ENCODE measurements around the gene TM9SF1. TPM values are rescaled to one million over a fixed set of nuclear protein-coding genes. Genes with fewer than 3 reads are reported as not detected.

The TM9SF1 gene
- total and polyA plus RNA-seq, 7 donors: 7.9 to 37.2 (median 33.5) TPM

- intact Hi-C loops (cut with DNase I): no loop called here
These were observed 10.9 kb downstream of the TM9SF1 start for GRCh38 chr14:24184104-24184970.

GRCh38 chr14:24183014-24183481, 12.2 kb downstream of the TM9SF1 start:
- intact Hi-C loops (cut with DNase I): no loop called here
- peaks cover 0 to 74% (median 42%) of the 10 kb centered on the region in 4 donors for H3K36me3 ChIP-seq
- peaks cover 0 to 32% (median 30%) of the 10 kb centered on the region in 4 donors for H3K4me1 ChIP-seq
- WGBS, 2 donors: 95% methylated on average over 15 of the region's 15 CpGs
- H3K27me3 ChIP-seq: no peaks in the 10 kb centered on the region
- H3K4me3 ChIP-seq: no peak overlapping the region
- DNase-seq: no peak
- TF ChIP-seq CTCF (IDR thresholded peaks at IDR 0.05): no peak
- TF ChIP-seq POLR2AphosphoS5 (IDR thresholded peaks at IDR 0.05): no peak
- TF ChIP-seq POLR2A (IDR thresholded peaks at IDR 0.05): no peak
- no peak for TF ChIP-seq EP300 (IDR thresholded peaks at IDR 0.05)
- H3K9me3 ChIP-seq: no peaks in the 10 kb centered on the region
- no peak overlapping the region for H3K27ac ChIP-seq

More at GRCh38 chr14:24184104-24184970, 10.9 kb downstream of the TM9SF1 start:
- TF ChIP-seq POLR2AphosphoS5 (IDR thresholded peaks at IDR 0.05): no peak
- TF ChIP-seq EP300 (IDR thresholded peaks at IDR 0.05): no peak
- TF ChIP-seq CTCF (IDR thresholded peaks at IDR 0.05): no peak
- TF ChIP-seq POLR2A (IDR thresholded peaks at IDR 0.05): no peak
- Histone ChIP-seq H3K4me1 (peaks cover 0 to 38% (median 33%) of the 10 kb centered on the region in 4 donors), H3K27me3 (no peaks in the 10 kb centered on the region), H3K27ac (no peak overlapping the region), H3K4me3 (no peak overlapping the region), H3K36me3 (peaks cover 0 to 64% (median 36%) of the 10 kb centered on the region in 4 donors), H3K9me3 (no peaks in the 10 kb centered on the region)
- 89 to 91% methylated on average over 19 of the region's 19 CpGs for WGBS, 2 donors
- no peak for DNase-seq

- no peaks in the 10 kb centered on the region for H3K9me3 ChIP-seq
- H3K27me3 ChIP-seq: no peaks in the 10 kb centered on the region
- peak overlapping the region in 2 of 4 donors; percentile 88 to 93 for H3K27ac ChIP-seq
- peaks cover 0 to 25% (median 22%) of the 10 kb centered on the region in 4 donors for H3K4me1 ChIP-seq
- no peak for DNase-seq
- peaks cover 0 to 80% (median 42%) of the 10 kb centered on the region in 4 donors for H3K36me3 ChIP-seq
- no peak overlapping the region for H3K4me3 ChIP-seq
- TF ChIP-seq POLR2AphosphoS5 (IDR thresholded peaks at IDR 0.05) (no peak), EP300 (IDR thresholded peaks at IDR 0.05) (no peak), POLR2A (IDR thresholded peaks at IDR 0.05) (no peak), CTCF (IDR thresholded peaks at IDR 0.05) (no peak)
- WGBS, 2 donors: 91 to 92% methylated on average over 14 of the region's 14 CpGs
- intact Hi-C loops (cut with DNase I): no loop called here
These were observed 12.9 kb downstream of the TM9SF1 start for GRCh38 chr14:24182110-24182882.

GRCh38 chr14:24181371-24182077, 13.7 kb downstream of the TM9SF1 start:
- peaks cover 0 to 20% (median 19%) of the 10 kb centered on the region in 4 donors for H3K4me1 ChIP-seq
- intact Hi-C loops (cut with DNase I): no loop called here
- peak overlapping the region in 3 of 4 donors; percentile 9 to 93 (median 88) for H3K27ac ChIP-seq
- TF ChIP-seq CTCF (IDR thresholded peaks at IDR 0.05) (no peak), EP300 (IDR thresholded peaks at IDR 0.05) (no peak), POLR2AphosphoS5 (IDR thresholded peaks at IDR 0.05) (no peak), POLR2A (IDR thresholded peaks at IDR 0.05) (no peak)
- no peaks in the 10 kb centered on the region for H3K9me3 ChIP-seq
- 90 to 92% methylated on average over 19 of the region's 19 CpGs for WGBS, 2 donors
- no peaks in the 10 kb centered on the region for H3K27me3 ChIP-seq
- peaks cover 4 to 80% (median 36%) of the 10 kb centered on the region in 4 donors for H3K36me3 ChIP-seq
- H3K4me3 ChIP-seq: no peak overlapping the region
- no peak for DNase-seq

Measured in sigmoid colon (tissue), 7 donors.